DOHH2 (cell line): ENCODE data around the gene CTSH.

Source experiments
- EZH2phosphoT487 ChIP-seq: fragments of 200-600 bp; sonication (generic); IDR thresholded peaks from 2 replicates; pipeline ENCODE4 v1.6.1; 2017; ENCODE audit warnings: borderline replicate concordance, mild to moderate bottlenecking, antibody characterized with exemption, low read length, moderate library complexity, mixed read lengths
- TF ChIP-seq, protein P1 (sequence below): fragments of 200-600 bp; sonication (generic); IDR thresholded peaks from one replicate; pipeline ENCODE4 v1.5.1; 2014; ENCODE audit warnings: antibody characterized with exemption, mild to moderate bottlenecking, low read depth, low read length; ENCODE audit not compliant: poor library complexity, severe bottlenecking

GRCh38 chr15:78878356-78878755 is 66.5 kb downstream of the CTSH start:
- TF ChIP-seq, protein P1, sequence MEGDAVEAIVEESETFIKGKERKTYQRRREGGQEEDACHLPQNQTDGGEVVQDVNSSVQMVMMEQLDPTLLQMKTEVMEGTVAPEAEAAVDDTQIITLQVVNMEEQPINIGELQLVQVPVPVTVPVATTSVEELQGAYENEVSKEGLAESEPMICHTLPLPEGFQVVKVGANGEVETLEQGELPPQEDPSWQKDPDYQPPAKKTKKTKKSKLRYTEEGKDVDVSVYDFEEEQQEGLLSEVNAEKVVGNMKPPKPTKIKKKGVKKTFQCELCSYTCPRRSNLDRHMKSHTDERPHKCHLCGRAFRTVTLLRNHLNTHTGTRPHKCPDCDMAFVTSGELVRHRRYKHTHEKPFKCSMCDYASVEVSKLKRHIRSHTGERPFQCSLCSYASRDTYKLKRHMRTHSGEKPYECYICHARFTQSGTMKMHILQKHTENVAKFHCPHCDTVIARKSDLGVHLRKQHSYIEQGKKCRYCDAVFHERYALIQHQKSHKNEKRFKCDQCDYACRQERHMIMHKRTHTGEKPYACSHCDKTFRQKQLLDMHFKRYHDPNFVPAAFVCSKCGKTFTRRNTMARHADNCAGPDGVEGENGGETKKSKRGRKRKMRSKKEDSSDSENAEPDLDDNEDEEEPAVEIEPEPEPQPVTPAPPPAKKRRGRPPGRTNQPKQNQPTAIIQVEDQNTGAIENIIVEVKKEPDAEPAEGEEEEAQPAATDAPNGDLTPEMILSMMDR = no peak
- no peak for TF ChIP-seq EZH2phosphoT487
